ENCODE measurements around the gene BRPF1. TPM values are rescaled to one million over a fixed set of nuclear protein-coding genes. Genes with fewer than 3 reads are reported as not detected.
"Not testable (repeated sequence)": the region's sequence is repeated elsewhere in the genome, so short reads cannot be mapped to it uniquely, and the experiment has no call there.

The BRPF1 gene
- polyA plus RNA-seq, 1 donor from 2014 or later, result 14.9 TPM

DNA sequence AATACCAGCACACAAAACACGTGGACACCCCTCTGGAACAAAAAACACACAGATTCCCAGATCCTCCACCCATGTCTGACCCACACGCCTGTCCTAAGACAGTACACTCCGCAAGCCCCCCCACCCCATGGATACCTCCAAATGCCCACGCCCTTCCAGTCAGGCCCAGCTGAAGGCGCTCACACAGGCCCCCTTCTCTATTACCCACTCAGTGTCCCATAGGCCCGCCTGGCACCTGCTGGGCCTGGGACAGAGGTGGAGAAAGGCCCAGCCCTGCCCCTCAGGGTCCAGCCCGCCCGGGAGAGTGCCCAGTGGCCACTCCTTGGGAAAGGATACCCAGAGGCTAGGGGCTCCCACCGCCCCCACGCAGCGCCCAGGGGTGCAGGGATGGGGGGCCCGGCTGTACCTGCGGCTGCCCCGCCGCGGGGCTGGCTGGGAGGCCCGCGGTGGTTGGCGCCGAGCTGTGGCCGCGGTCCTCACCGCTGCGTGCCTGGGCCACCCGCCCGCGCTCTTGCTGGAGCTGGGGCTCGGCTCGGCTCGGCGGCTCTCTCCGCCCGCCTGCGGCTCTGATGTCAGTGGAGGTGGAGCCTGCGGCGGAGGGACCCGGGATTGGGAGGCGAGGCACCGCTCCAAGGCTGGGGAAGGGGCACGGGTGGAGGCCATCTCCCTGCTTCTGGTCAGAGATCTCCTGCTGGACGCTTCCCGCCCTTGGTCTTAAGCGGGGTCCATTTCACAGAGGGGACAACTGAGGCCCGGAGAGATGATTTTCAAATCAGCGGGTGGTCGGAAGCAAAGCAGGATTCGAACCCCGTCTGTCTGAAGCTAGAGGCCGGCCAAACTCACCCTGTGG, 38.1 kb downstream of the BRPF1 start, which contains the start of gene CAMK1:
Gene CAMK1, minus strand, starts transcription at position 522 of the 850 bp plus-strand sequence. CDS start 2,198 bp downstream, outside the sequence.
- no peaks in the 10 kb centered on the region for H4K20me1 ChIP-seq (ENCODE audit: insufficient read depth)
- no peaks in the 10 kb centered on the region for H3K9me2 ChIP-seq (ENCODE audit: insufficient read depth, low read length)
- TF ChIP-seq POLR2AphosphoS5 (IDR thresholded peaks at IDR 0.05), result no peak
- TF ChIP-seq MXI1 (conservative IDR thresholded peaks at IDR 0.05; ENCODE audit: poor library complexity, severe bottlenecking), result no peak
- TF ChIP-seq TAF1 (IDR thresholded peaks at IDR 0.05; ENCODE audit: low read depth), result no peak
- TF ChIP-seq, protein P1, sequence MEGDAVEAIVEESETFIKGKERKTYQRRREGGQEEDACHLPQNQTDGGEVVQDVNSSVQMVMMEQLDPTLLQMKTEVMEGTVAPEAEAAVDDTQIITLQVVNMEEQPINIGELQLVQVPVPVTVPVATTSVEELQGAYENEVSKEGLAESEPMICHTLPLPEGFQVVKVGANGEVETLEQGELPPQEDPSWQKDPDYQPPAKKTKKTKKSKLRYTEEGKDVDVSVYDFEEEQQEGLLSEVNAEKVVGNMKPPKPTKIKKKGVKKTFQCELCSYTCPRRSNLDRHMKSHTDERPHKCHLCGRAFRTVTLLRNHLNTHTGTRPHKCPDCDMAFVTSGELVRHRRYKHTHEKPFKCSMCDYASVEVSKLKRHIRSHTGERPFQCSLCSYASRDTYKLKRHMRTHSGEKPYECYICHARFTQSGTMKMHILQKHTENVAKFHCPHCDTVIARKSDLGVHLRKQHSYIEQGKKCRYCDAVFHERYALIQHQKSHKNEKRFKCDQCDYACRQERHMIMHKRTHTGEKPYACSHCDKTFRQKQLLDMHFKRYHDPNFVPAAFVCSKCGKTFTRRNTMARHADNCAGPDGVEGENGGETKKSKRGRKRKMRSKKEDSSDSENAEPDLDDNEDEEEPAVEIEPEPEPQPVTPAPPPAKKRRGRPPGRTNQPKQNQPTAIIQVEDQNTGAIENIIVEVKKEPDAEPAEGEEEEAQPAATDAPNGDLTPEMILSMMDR (IDR thresholded peaks at IDR 0.05; ENCODE audit: poor library complexity, severe bottlenecking), result no peak
- TF ChIP-seq EP300 (conservative IDR thresholded peaks at IDR 0.05; ENCODE audit: poor library complexity, severe bottlenecking), result no peak
- H3F3A ChIP-seq (ENCODE audit: insufficient read depth, low read length, poor library complexity, severe bottlenecking), result no peaks in the 10 kb centered on the region
- no peak within 1 kb of the TSS for H3K4me2 ChIP-seq (ENCODE audit: low read length)
- H3K9me3 ChIP-seq (ENCODE audit: low read length), result no peaks in the 10 kb centered on the region
- H3K4me3 ChIP-seq (ENCODE audit: low read length), result peak within 1 kb of the TSS; percentile 61
- no peak within 1 kb of the TSS for H3K27ac ChIP-seq (ENCODE audit: low read length)
- H2AFZ ChIP-seq (ENCODE audit: low read depth, low read length), result no peak within 1 kb of the TSS
- H3K36me3 ChIP-seq (ENCODE audit: insufficient read depth, low read length), result no peaks in the 10 kb centered on the region
- no peaks in the 10 kb centered on the region for H3K27me3 ChIP-seq (ENCODE audit: insufficient read depth, low read depth, low read length)
- H3K79me2 ChIP-seq (replicated peaks; ENCODE audit: insufficient read depth, low read length), result no peaks in the 10 kb centered on the region
- peak within 1 kb of the TSS; percentile 53 for H3K9ac ChIP-seq (ENCODE audit: low read length)

DNA sequence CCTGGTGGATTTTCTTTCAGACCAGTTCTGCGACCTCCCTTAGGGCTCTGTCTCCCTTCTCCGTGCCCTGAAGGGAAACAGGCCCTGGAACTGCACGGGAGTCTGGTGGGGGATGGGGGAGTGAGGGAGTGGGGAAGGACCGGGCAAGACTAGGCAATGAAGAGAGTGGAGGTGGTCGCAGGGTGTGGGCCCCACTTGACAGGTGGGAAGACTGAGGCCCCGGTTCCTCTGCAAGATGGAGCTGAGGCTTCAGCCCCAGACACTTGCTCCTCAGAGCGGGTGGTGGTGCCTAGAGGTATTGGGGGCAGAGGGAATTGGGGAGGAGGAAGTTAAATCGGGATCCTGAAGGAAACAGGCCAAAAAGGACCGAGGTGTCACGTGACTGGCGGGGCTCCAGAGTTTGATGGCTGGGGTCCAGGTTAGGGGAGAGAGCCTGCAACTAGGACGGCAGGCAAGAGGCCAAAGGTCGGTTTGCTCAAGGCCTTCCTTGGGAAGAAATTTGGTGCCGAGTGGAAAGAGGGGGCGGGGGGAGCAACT, 38.8 kb downstream of the BRPF1 start:
- no peak overlapping the region for H3K4me2 ChIP-seq (ENCODE audit: low read length)
- no peaks in the 10 kb centered on the region for H3K79me2 ChIP-seq (replicated peaks; ENCODE audit: insufficient read depth, low read length)
- H4K20me1 ChIP-seq (ENCODE audit: insufficient read depth), result no peaks in the 10 kb centered on the region
- H2AFZ ChIP-seq (ENCODE audit: low read depth, low read length), result no peak overlapping the region
- H3K9me2 ChIP-seq (ENCODE audit: insufficient read depth, low read length), result no peaks in the 10 kb centered on the region
- H3K27me3 ChIP-seq (ENCODE audit: insufficient read depth, low read depth, low read length), result no peaks in the 10 kb centered on the region
- peak overlapping the region; percentile 61 for H3K4me3 ChIP-seq (ENCODE audit: low read length)
- H3K36me3 ChIP-seq (ENCODE audit: insufficient read depth, low read length), result no peaks in the 10 kb centered on the region
- H3K27ac ChIP-seq (ENCODE audit: low read length), result no peak overlapping the region
- H3K9me3 ChIP-seq (ENCODE audit: low read length), result no peaks in the 10 kb centered on the region
- H3F3A ChIP-seq (ENCODE audit: insufficient read depth, low read length, poor library complexity, severe bottlenecking), result no peaks in the 10 kb centered on the region
- TF ChIP-seq MXI1 (conservative IDR thresholded peaks at IDR 0.05; ENCODE audit: poor library complexity, severe bottlenecking) (no peak), TAF1 (IDR thresholded peaks at IDR 0.05; ENCODE audit: low read depth) (no peak), EZH2 (IDR thresholded peaks at IDR 0.05; ENCODE audit: borderline replicate concordance, insufficient read depth, low read length, poor library complexity, severe bottlenecking) (no peak), SMC3 (conservative IDR thresholded peaks at IDR 0.05; ENCODE audit: poor library complexity) (no peak), POLR2AphosphoS5 (IDR thresholded peaks at IDR 0.05) (no peak), RAD21 (conservative IDR thresholded peaks at IDR 0.05) (no peak), EP300 (conservative IDR thresholded peaks at IDR 0.05; ENCODE audit: poor library complexity, severe bottlenecking) (no peak)
- TF ChIP-seq, protein P1 (IDR thresholded peaks at IDR 0.05; ENCODE audit: poor library complexity, severe bottlenecking), result no peak
- TF ChIP-seq, protein P2, sequence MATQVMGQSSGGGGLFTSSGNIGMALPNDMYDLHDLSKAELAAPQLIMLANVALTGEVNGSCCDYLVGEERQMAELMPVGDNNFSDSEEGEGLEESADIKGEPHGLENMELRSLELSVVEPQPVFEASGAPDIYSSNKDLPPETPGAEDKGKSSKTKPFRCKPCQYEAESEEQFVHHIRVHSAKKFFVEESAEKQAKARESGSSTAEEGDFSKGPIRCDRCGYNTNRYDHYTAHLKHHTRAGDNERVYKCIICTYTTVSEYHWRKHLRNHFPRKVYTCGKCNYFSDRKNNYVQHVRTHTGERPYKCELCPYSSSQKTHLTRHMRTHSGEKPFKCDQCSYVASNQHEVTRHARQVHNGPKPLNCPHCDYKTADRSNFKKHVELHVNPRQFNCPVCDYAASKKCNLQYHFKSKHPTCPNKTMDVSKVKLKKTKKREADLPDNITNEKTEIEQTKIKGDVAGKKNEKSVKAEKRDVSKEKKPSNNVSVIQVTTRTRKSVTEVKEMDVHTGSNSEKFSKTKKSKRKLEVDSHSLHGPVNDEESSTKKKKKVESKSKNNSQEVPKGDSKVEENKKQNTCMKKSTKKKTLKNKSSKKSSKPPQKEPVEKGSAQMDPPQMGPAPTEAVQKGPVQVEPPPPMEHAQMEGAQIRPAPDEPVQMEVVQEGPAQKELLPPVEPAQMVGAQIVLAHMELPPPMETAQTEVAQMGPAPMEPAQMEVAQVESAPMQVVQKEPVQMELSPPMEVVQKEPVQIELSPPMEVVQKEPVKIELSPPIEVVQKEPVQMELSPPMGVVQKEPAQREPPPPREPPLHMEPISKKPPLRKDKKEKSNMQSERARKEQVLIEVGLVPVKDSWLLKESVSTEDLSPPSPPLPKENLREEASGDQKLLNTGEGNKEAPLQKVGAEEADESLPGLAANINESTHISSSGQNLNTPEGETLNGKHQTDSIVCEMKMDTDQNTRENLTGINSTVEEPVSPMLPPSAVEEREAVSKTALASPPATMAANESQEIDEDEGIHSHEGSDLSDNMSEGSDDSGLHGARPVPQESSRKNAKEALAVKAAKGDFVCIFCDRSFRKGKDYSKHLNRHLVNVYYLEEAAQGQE (IDR thresholded peaks at IDR 0.05; ENCODE audit: borderline replicate concordance), result no peak
- peak overlapping the region; percentile 53 for H3K9ac ChIP-seq (ENCODE audit: low read length)

DNA sequence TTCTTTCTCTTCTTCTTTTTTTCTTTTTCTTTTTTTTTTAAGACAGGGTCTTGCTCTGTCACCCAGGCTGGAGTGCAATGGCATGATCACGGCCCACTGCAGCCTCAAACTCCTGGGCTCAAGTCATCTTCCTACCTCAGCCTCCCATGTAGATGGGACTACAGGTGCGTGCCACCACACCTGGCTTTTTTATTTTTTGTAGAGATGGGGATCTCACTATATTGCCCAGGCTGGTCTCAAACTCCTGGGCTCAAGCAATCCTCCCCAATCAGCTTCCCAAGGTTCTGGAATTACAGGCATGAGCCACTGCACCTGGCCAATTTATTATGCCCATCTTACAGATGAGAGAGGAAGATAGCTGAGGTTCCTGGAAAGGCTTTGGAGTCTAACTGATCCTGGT, 39.5 kb downstream of the BRPF1 start:
- not testable (repeated sequence) for H3K27ac ChIP-seq (ENCODE audit: low read length); H4K20me1 ChIP-seq (ENCODE audit: insufficient read depth); H3K4me3 ChIP-seq (ENCODE audit: low read length); H3K9me2 ChIP-seq (ENCODE audit: insufficient read depth, low read length); H3K9me3 ChIP-seq (ENCODE audit: low read length); H3K27me3 ChIP-seq (ENCODE audit: insufficient read depth, low read depth, low read length); H3K9ac ChIP-seq (ENCODE audit: low read length); H3K79me2 ChIP-seq (replicated peaks; ENCODE audit: insufficient read depth, low read length); H3K4me2 ChIP-seq (ENCODE audit: low read length); H3F3A ChIP-seq (ENCODE audit: insufficient read depth, low read length, poor library complexity, severe bottlenecking); H3K36me3 ChIP-seq (ENCODE audit: insufficient read depth, low read length); H2AFZ ChIP-seq (ENCODE audit: low read depth, low read length)
